ENCODE results near the gene TUT4.

GRCh38 chr1:52523376-52523775 is 29.5 kb downstream of the TUT4 start:
- TF ChIP-seq GATA3 (IDR thresholded peaks at IDR 0.05; ENCODE audit: low read depth, low read length): no peak
- no peak for TF ChIP-seq GATA2 (IDR thresholded peaks at IDR 0.05; ENCODE audit: low read depth, low read length)
